Fibroblast of pulmonary artery (primary cell): ENCODE measurements around the gene ALK.

Source experiments
- DNase-seq: peaks from one replicate; pipeline ENCODE4 v3.0.0-alpha.2; 2010; ENCODE audit warnings: low read depth
- H3K4me3 ChIP-seq: replicated peaks from 2 replicates; pipeline ENCODE4 v1.5.1; 2011; ENCODE audit warnings: low read depth, mild to moderate bottlenecking, control low read depth, low read length, moderate library complexity
- TF ChIP-seq, protein P1 (sequence below): IDR thresholded peaks from 2 replicates; pipeline ENCODE4 v1.5.1; 2011; ENCODE audit warnings: mild to moderate bottlenecking, control low read depth, low read length, inconsistent platforms; ENCODE audit errors: missing control alignments

Gene ALK

DNA sequence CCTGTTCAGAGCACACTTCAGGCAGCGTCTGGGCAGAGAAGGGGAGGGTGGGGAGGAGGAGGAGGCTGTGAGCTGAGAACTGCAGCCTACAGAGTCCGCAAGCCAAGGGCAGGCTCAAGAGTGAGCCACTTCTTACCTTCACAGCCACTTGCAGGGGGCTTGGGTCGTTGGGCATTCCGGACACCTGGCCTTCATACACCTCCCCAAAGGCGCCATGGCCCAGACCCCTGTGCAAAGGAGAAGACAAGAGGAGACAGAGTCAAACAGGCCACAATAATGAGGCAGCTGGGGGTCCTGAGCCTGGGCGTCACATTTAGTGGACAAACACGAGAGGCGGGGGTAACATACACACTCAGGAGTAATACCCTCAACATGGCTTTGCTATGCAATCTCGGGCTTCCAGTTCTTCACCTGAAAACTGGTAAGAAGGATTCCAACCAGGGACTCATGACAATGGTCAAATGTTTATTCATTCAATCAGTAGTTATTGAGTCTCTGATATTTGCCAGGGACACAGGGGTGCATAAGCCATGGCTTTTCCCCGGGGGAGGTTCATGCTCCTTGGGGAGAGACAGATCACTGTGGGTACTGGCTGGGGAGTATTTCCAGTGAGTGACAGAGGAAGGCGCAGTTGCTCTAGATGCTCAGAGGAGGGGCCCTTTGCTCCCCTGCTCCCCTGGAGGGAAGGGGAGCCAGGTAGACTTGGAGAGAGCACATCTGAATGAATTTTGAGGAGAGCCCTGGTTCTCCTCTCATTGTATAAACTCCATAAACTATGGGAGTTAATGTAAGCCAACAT is 698.8 kb downstream of the ALK start:
- no peak for DNase-seq
- H3K4me3 ChIP-seq = no peak overlapping the region
- TF ChIP-seq, protein P1, sequence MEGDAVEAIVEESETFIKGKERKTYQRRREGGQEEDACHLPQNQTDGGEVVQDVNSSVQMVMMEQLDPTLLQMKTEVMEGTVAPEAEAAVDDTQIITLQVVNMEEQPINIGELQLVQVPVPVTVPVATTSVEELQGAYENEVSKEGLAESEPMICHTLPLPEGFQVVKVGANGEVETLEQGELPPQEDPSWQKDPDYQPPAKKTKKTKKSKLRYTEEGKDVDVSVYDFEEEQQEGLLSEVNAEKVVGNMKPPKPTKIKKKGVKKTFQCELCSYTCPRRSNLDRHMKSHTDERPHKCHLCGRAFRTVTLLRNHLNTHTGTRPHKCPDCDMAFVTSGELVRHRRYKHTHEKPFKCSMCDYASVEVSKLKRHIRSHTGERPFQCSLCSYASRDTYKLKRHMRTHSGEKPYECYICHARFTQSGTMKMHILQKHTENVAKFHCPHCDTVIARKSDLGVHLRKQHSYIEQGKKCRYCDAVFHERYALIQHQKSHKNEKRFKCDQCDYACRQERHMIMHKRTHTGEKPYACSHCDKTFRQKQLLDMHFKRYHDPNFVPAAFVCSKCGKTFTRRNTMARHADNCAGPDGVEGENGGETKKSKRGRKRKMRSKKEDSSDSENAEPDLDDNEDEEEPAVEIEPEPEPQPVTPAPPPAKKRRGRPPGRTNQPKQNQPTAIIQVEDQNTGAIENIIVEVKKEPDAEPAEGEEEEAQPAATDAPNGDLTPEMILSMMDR = no peak

DNA sequence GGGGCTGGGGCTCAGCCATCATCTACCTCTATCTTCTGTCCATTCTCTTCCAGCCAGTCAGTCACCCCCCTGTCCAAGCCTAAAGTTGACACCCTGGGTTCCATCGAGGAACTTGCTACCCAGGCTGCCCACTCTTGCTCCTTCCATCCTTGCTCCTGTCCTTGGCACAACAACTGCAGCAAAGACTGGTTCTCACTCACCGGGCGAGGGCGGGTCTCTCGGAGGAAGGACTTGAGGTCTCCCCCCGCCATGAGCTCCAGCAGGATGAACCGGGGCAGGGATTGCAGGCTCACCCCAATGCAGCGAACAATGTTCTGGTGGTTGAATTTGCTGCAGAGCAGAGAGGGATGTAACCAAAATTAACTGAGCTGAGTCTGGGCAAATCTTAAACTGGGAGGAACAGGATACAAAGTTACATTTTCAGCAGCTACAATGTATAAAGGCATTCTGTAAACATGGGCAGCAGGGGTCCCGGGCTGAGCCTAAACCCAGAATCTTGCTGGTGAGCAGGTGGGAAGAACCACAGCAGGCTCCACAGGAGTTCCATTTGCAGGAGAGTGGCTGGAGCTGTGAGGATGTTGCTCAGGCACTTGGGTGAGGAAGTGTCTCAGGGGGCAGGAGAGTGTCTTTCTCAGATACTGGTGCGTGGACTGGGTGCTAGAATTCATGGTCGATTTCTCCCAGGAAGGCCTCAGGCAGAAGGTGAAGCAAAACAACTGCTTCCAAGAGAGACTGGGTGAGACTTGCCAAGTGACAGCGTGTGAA is 700.7 kb downstream of the ALK start:
- no peak for DNase-seq
- TF ChIP-seq, protein P1 = no peak
- no peak overlapping the region for H3K4me3 ChIP-seq

DNA sequence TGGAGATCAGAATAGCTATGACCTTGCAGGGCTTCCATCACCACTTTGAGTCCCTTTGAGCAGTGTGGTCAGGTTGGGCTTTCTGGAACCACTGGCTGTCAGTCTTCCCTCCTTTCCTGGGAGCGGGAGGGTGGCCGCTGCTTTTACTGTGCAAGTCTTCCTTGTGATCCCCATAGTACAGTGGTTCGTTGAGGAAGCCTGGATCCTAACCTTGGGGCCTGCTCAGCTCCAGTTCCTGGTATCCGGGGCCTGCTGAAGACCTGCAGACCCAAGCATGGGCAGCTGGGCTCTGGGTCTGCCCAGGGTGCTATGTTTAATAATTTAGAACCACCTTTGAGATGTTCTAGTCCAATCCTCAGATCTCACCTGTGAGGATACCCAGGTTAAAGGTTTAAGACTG is 702.0 kb downstream of the ALK start:
- no peak overlapping the region for H3K4me3 ChIP-seq
- no peak for DNase-seq
- TF ChIP-seq, protein P1 = no peak

DNA sequence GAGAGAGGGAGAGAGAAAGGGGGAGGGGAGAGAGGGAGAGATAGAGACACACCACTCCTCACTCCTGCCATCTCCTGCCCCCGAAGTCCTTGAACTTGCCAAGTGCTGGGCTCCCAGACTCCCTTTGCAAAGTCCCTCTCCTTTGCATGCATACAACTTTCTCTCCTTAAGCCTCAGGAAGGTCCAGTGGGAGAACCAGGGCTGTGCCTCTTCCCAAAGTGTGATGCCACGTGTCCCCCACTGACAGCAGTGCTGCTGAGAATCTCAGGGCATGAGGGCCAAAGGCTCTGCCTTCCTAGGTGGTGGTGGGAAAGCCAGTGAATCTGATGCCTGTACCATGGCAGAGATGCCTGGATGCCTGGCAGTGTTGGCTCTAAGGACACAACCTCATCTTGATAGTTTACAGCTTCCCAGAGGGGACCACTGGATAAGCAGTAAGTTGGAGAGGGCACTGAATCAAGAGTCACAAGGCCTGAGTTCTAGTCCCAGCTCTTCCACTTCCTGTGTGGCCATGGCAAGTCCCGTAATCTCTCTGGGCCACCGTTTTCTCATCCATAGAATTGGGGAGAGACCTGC is 702.7 kb downstream of the ALK start:
- TF ChIP-seq, protein P1 = no peak
- DNase-seq = no peak
- no peak overlapping the region for H3K4me3 ChIP-seq

DNA sequence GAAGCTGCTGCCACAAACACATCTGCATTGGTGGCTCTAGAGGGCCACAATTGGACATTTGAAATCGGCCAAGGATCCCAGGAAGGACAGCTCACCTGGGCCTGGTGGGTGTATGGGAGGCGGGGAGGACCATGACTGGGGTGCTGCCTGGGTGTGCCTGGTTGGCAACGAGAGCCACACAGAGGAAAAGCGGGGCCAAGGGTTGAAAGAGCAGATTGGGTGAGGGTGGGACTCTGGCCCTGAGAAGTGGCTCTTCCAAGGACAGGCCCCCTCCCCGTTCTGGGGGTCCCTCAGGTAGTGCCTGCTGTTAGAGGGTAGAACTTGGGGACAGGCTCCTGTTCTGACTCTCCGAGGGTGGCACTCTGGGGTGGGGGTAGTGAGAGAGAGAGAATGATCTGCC is 703.3 kb downstream of the ALK start:
- DNase-seq = no peak
- H3K4me3 ChIP-seq = no peak overlapping the region
- TF ChIP-seq, protein P1 = no peak

DNA sequence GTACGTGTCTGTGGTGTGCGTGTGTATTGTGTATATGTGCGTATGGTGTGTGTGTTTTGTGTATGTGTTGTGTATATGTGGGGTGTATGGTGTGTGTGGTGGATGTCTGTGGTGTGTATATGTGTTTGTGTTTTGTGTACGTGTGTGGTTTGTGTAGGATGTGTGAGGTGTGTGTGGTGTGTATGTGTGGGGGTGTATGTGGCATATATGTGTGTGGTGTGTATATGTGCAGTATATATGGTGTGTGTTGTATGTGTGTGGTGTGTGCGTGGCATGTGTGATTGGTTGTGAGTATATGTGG is 704.8 kb downstream of the ALK start:
- TF ChIP-seq, protein P1 = no peak
- no peak overlapping the region for H3K4me3 ChIP-seq
- DNase-seq = no peak
